ENCODE results near the gene TPRN.

DNA sequence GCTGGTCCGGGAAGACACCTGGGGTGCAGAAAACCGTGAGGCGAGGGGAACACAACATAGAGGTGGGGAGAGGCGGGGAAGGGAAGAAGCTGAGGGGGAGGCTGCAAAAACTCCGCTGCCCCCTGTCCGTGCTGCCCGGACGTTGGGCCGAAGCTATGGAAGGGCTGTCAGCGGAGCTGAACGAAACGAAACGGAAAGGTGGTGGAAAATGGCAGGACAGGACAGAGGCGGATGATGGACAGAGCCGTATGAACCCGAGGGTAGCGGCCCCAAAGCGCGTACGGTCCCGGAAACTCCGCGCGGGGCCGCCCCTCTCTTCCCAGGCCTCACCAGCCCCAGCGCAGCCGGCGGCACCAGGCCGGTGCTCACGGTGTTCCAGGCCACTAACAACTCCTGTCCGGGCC is 12.5 kb downstream of the TPRN start:
- TF ChIP-seq CTCF (IDR thresholded peaks at IDR 0.05) (no peak), POLR2A (IDR thresholded peaks at IDR 0.05) (no peak)

Measured in esophagus squamous epithelium (tissue), 4 donors.